K562 (cell line): ENCODE measurements around the gene ADIPOQ. TPM values are rescaled to one million over a fixed set of nuclear protein-coding genes. Genes with fewer than 3 reads are reported as not detected.

Experiments used
- CTBP1 ChIP-seq: fragments of 450-650 bp; IDR thresholded peaks from 2 replicates; pipeline ENCODE4 v1.6.1; 2016; ENCODE audit warnings: borderline replicate concordance
- GATAD2A ChIP-seq: fragments of 450-650 bp; IDR thresholded peaks from 2 replicates; pipeline ENCODE4 v1.6.1; 2017
- HNRNPK ChIP-seq: fragments of 200-400 bp; formaldehyde crosslinking; IDR thresholded peaks from one replicate; pipeline ENCODE4 v1.6.1; 2018; ENCODE audit warnings: mild to moderate bottlenecking, low read depth, low read length; ENCODE audit not compliant: poor library complexity, severe bottlenecking
- KLF13 ChIP-seq: fragments of 450-650 bp; IDR thresholded peaks from 2 replicates; pipeline ENCODE4 v1.6.1; 2016; ENCODE audit warnings: missing genetic modification characterization, low read depth, mild to moderate bottlenecking, missing compliant biosample characterization, moderate library complexity, borderline replicate concordance
- NR4A1 ChIP-seq, 2 experiments: fragments of 250-450 bp in 1 of 2; fragments of 450-650 bp in 1 of 2; sonication (Bioruptor Pico) in 1 of 2; IDR thresholded peaks; 2 replicates each; pipeline versions ENCODE4 v1.4.0 to v1.6.1; 2016 to 2020; ENCODE audit warnings: mild to moderate bottlenecking in 2 of 2, missing compliant biosample characterization in 1 of 2, missing genetic modification characterization in 1 of 2, moderate library complexity in 1 of 2
- RFX7 ChIP-seq: fragments of 250-450 bp; sonication (Bioruptor Pico); IDR thresholded peaks from 2 replicates; pipeline ENCODE4 v1.5.1; 2021; ENCODE audit warnings: mild to moderate bottlenecking
- SAP30 ChIP-seq: fragments of 200-600 bp; sonication (generic); IDR thresholded peaks from 2 replicates; pipeline ENCODE4 v1.6.1; 2012; ENCODE audit warnings: borderline replicate concordance, low read depth, mild to moderate bottlenecking, moderate library complexity, low read length, control low read depth, inconsistent platforms; ENCODE audit not compliant: insufficient read depth, poor library complexity, severe bottlenecking
- U2AF1 ChIP-seq: fragments of 200-400 bp; formaldehyde crosslinking; optimal IDR thresholded peaks from 2 replicates; pipeline ENCODE3; 2017; ENCODE audit warnings: mild to moderate bottlenecking, low read depth, low read length, moderate library complexity
- ZNF174 ChIP-seq: fragments of 250-450 bp; sonication (Bioruptor Pico); IDR thresholded peaks from 2 replicates; pipeline ENCODE4 v1.4.0; 2020; ENCODE audit warnings: mild to moderate bottlenecking
- ZNF354B ChIP-seq: fragments of 250-450 bp; sonication (Bioruptor Pico); IDR thresholded peaks from 2 replicates; pipeline ENCODE4 v1.4.0; 2020
- ZNF561 ChIP-seq: fragments of 450-650 bp; formaldehyde crosslinking; conservative IDR thresholded peaks from 2 replicates; pipeline ENCODE4 v1.4.0; 2020; ENCODE audit warnings: mild to moderate bottlenecking, moderate library complexity
- ZNF583 ChIP-seq: fragments of 250-450 bp; sonication (Bioruptor Pico); IDR thresholded peaks from 2 replicates; pipeline ENCODE4 v1.4.0; 2020
- polyA plus RNA-seq, 8 experiments: library from polyadenylated mRNA; depleted of rRNA in 4 of 8; stranded (reverse) in 5 of 8; unstranded in 3 of 8; fragments of >200 nt; fragmentation: Nextera tagmentation in 2 of 8; fragmentation: Illumina TruSeq in 1 of 8; extraction: Ambion mirVana in 2 of 8; extraction: Trizol in 1 of 8; gene quantifications; 2 replicates each; pipeline versions ENCODE4 v1.2.1 to v1.2.3, GENCODE V29; 2011 to 2014; ENCODE audit warnings: inconsistent platforms in 1 of 8, missing spikeins in 1 of 8
- total RNA-seq, 7 experiments: library from RNA; depleted of rRNA in 6 of 7; stranded (reverse); fragments of >200 nt in 6 of 7; fragmentation: Illumina TruSeq in 2 of 7; extraction: Trizol in 2 of 7; gene quantifications; 2 replicates each; pipeline versions ENCODE4 v1.2.1 to v1.2.3, GENCODE V29; 2011 to 2021; ENCODE audit warnings: low replicate concordance in 1 of 7
- TF ChIP-seq, protein P1 (sequence below): fragments of 250-450 bp; sonication (Bioruptor Pico); IDR thresholded peaks from 2 replicates; pipeline ENCODE4 v1.4.0; 2020
- TF ChIP-seq, protein P2 (sequence below): fragments of 250-450 bp; sonication (Bioruptor Pico); IDR thresholded peaks from 2 replicates; pipeline ENCODE4 v1.5.0; 2020; ENCODE audit warnings: mild to moderate bottlenecking
- TF ChIP-seq, protein P3 (sequence below): fragments of 250-450 bp; sonication (Bioruptor Pico); IDR thresholded peaks from 2 replicates; pipeline ENCODE4 v1.5.0; 2022; ENCODE audit warnings: mild to moderate bottlenecking
- TF ChIP-seq, protein P4 (sequence below): IDR thresholded peaks from 3 replicates; pipeline ENCODE4 v1.6.1; 2011; ENCODE audit warnings: borderline replicate concordance, mild to moderate bottlenecking; ENCODE audit not compliant: insufficient read length, insufficient read depth

The ADIPOQ gene
- total and polyA plus RNA-seq, 9 of the 15 experiments (the other 6 are each of a cell fraction or from before 2014, with no cell fraction given) = 0.01 to 0.04 (median 0.03) TPM; not detected in 4

DNA sequence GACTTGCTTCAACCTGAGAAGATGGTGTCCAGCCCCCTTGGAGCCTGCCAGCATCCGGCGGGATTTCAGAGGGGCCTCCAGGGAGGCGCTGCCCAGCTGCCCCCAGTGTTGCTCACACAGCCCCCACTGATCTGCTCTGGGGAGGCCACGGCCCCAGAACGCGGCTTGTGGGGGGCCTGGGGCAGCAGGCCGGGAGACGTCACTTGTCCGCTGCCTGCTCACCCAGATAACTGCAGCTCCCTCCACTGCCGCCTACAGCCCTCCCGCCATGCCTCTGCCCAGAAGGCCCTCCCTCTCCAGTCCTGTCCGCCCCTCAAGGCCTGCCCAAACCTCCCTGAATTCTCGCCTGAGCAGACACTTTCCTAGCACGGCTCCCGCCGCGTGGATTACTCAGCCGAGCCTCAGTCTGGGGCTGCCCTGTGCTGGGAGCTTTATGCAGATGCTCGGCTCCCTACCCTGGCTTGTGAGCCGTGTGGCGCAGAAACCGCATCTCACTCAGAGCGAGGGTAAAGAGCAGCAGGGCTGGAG is 17.2 kb upstream of the ADIPOQ start (continued):
- TF ChIP-seq, protein P1, sequence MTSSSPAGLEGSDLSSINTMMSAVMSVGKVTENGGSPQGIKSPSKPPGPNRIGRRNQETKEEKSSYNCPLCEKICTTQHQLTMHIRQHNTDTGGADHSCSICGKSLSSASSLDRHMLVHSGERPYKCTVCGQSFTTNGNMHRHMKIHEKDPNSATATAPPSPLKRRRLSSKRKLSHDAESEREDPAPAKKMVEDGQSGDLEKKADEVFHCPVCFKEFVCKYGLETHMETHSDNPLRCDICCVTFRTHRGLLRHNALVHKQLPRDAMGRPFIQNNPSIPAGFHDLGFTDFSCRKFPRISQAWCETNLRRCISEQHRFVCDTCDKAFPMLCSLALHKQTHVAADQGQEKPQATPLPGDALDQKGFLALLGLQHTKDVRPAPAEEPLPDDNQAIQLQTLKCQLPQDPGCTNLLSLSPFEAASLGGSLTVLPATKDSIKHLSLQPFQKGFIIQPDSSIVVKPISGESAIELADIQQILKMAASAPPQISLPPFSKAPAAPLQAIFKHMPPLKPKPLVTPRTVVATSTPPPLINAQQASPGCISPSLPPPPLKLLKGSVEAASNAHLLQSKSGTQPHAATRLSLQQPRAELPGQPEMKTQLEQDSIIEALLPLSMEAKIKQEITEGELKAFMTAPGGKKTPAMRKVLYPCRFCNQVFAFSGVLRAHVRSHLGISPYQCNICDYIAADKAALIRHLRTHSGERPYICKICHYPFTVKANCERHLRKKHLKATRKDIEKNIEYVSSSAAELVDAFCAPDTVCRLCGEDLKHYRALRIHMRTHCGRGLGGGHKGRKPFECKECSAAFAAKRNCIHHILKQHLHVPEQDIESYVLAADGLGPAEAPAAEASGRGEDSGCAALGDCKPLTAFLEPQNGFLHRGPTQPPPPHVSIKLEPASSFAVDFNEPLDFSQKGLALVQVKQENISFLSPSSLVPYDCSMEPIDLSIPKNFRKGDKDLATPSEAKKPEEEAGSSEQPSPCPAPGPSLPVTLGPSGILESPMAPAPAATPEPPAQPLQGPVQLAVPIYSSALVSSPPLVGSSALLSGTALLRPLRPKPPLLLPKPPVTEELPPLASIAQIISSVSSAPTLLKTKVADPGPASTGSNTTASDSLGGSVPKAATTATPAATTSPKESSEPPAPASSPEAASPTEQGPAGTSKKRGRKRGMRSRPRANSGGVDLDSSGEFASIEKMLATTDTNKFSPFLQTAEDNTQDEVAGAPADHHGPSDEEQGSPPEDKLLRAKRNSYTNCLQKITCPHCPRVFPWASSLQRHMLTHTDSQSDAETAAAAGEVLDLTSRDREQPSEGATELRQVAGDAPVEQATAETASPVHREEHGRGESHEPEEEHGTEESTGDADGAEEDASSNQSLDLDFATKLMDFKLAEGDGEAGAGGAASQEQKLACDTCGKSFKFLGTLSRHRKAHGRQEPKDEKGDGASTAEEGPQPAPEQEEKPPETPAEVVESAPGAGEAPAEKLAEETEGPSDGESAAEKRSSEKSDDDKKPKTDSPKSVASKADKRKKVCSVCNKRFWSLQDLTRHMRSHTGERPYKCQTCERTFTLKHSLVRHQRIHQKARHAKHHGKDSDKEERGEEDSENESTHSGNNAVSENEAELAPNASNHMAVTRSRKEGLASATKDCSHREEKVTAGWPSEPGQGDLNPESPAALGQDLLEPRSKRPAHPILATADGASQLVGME (CRISPR knock-in tag) = no peak
- TF ChIP-seq, protein P2, sequence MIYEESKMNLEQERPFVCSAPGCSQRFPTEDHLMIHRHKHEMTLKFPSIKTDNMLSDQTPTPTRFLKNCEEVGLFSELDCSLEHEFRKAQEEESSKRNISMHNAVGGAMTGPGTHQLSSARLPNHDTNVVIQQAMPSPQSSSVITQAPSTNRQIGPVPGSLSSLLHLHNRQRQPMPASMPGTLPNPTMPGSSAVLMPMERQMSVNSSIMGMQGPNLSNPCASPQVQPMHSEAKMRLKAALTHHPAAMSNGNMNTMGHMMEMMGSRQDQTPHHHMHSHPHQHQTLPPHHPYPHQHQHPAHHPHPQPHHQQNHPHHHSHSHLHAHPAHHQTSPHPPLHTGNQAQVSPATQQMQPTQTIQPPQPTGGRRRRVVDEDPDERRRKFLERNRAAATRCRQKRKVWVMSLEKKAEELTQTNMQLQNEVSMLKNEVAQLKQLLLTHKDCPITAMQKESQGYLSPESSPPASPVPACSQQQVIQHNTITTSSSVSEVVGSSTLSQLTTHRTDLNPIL = no peak
- TF ChIP-seq, protein P3, sequence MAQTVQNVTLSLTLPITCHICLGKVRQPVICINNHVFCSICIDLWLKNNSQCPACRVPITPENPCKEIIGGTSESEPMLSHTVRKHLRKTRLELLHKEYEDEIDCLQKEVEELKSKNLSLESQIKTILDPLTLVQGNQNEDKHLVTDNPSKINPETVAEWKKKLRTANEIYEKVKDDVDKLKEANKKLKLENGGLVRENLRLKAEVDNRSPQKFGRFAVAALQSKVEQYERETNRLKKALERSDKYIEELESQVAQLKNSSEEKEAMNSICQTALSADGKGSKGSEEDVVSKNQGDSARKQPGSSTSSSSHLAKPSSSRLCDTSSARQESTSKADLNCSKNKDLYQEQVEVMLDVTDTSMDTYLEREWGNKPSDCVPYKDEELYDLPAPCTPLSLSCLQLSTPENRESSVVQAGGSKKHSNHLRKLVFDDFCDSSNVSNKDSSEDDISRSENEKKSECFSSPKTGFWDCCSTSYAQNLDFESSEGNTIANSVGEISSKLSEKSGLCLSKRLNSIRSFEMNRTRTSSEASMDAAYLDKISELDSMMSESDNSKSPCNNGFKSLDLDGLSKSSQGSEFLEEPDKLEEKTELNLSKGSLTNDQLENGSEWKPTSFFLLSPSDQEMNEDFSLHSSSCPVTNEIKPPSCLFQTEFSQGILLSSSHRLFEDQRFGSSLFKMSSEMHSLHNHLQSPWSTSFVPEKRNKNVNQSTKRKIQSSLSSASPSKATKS (CRISPR knock-in tag) = no peak
- TF ChIP-seq ZNF583 (CRISPR knock-in tag) = no peak
- TF ChIP-seq SAP30 = no peak
- TF ChIP-seq ZNF354B (CRISPR knock-in tag) = no peak
- no peak for TF ChIP-seq ZNF561 (CRISPR knock-in tag)
- TF ChIP-seq, protein P4, sequence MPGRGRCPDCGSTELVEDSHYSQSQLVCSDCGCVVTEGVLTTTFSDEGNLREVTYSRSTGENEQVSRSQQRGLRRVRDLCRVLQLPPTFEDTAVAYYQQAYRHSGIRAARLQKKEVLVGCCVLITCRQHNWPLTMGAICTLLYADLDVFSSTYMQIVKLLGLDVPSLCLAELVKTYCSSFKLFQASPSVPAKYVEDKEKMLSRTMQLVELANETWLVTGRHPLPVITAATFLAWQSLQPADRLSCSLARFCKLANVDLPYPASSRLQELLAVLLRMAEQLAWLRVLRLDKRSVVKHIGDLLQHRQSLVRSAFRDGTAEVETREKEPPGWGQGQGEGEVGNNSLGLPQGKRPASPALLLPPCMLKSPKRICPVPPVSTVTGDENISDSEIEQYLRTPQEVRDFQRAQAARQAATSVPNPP = no peak
- no peak for TF ChIP-seq GATAD2A
- no peak for TF ChIP-seq RFX7 (CRISPR knock-in tag)
- no peak for TF ChIP-seq HNRNPK
- no peak for TF ChIP-seq KLF13 (tag)
- no peak for TF ChIP-seq NR4A1 (CRISPR knock-in tag; IDR thresholded peaks at IDR 0.05)
- TF ChIP-seq NR4A1 (tag; IDR thresholded peaks at IDR 0.05) = no peak
- TF ChIP-seq U2AF1 = no peak
- no peak for TF ChIP-seq CTBP1
- no peak for TF ChIP-seq ZNF174 (CRISPR knock-in tag)
